Chondrocyte (in vitro differentiated cells): ENCODE results near the gene LTBP1. TPM values are rescaled to one million over a fixed set of nuclear protein-coding genes. Genes with fewer than 3 reads are reported as not detected.
A peak's percentile ranks its signal among the peaks of the same experiment; 100 is the strongest.

ENCODE experiments used
- DNase-seq: peaks from one replicate; pipeline ENCODE4 v3.0.0; 2021; ENCODE audit warnings: mixed read lengths, low spot score
- H3K27ac Mint-ChIP-seq: one replicate; pipeline ENCODE4 v1.8.0; 2021; ENCODE audit warnings: mild to moderate bottlenecking, moderate library complexity, mixed read lengths; ENCODE audit not compliant: unreplicated experiment
- H3K27me3 Mint-ChIP-seq: 2 replicates; pipeline ENCODE4 v1.8.0; 2021; ENCODE audit warnings: low read depth, mixed read lengths
- H3K36me3 Mint-ChIP-seq: 2 replicates; pipeline ENCODE4 v1.8.0; 2021; ENCODE audit warnings: low read depth, mixed read lengths
- H3K4me1 Mint-ChIP-seq: 2 replicates; pipeline ENCODE4 v1.8.0; 2021; ENCODE audit warnings: low read depth, mild to moderate bottlenecking, mixed read lengths
- H3K4me3 Mint-ChIP-seq: one replicate; pipeline ENCODE4 v1.8.0; 2021; ENCODE audit warnings: mild to moderate bottlenecking, moderate library complexity, mixed read lengths; ENCODE audit not compliant: unreplicated experiment
- H3K9me3 Mint-ChIP-seq: 2 replicates; pipeline ENCODE4 v1.8.0; 2021; ENCODE audit warnings: low read depth, mixed read lengths
- total RNA-seq: library from RNA; stranded (reverse); gene quantifications from 3 replicates; pipeline ENCODE4 v1.2.1, GENCODE V29; 2021
- TF ChIP-seq, protein P1 (sequence below): fragments of 200-600 bp; sonication (generic); IDR thresholded peaks from 2 replicates; pipeline ENCODE4 v1.5.0; 2021; ENCODE audit warnings: antibody characterized with exemption, mild to moderate bottlenecking, moderate library complexity

Gene LTBP1
- total RNA-seq, 1 donor from 2014 or later, result 398 TPM

DNA sequence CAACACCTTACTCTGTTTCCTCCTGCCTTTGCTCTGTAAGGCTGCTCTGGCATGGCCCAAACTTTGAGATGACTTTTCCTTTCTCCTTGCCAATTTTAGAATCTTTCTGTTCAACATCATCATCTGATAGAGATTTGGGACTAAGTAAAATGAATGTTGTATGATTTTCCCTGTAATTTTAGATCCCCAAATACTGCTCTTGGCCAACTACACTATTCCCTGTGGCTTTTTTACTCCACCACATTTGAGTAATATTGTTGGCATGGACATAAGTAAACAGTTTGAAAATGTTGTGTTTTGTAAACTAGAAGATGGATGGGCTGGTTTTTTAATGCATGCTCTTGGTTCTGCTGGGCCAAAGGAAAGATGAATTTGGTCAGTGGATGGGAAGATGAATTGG is 12.1 kb downstream of the LTBP1 start:
- H3K9me3 Mint-ChIP-seq, result no peaks in the 10 kb centered on the region
- TF ChIP-seq, protein P1, sequence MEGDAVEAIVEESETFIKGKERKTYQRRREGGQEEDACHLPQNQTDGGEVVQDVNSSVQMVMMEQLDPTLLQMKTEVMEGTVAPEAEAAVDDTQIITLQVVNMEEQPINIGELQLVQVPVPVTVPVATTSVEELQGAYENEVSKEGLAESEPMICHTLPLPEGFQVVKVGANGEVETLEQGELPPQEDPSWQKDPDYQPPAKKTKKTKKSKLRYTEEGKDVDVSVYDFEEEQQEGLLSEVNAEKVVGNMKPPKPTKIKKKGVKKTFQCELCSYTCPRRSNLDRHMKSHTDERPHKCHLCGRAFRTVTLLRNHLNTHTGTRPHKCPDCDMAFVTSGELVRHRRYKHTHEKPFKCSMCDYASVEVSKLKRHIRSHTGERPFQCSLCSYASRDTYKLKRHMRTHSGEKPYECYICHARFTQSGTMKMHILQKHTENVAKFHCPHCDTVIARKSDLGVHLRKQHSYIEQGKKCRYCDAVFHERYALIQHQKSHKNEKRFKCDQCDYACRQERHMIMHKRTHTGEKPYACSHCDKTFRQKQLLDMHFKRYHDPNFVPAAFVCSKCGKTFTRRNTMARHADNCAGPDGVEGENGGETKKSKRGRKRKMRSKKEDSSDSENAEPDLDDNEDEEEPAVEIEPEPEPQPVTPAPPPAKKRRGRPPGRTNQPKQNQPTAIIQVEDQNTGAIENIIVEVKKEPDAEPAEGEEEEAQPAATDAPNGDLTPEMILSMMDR, result no peak
- H3K27ac Mint-ChIP-seq, result no peak overlapping the region
- H3K4me3 Mint-ChIP-seq, result no peak overlapping the region
- H3K27me3 Mint-ChIP-seq, result no peaks in the 10 kb centered on the region
- no peak for DNase-seq
- peaks cover 12% of the 10 kb centered on the region for H3K4me1 Mint-ChIP-seq
- H3K36me3 Mint-ChIP-seq, result peaks cover 20% of the 10 kb centered on the region

DNA sequence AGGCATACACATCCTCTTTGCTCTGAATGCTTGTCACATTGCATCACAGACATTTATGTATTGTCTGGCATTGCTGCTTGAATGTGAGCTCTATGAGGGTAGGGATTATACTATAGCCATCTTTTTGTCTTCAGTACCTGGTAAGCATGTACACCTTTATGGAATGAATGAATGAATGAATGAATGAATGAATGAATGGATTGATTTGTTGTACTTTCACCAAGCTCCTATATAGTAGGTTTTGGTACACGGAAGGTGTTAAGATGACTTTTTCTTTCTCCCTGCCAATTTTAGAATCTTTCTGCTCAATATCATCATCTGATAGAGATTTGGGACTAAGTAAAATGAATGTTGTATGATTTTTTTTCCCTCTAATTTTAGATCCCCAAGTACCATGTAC is 13.5 kb downstream of the LTBP1 start:
- DNase-seq, result no peak
- peaks cover 17% of the 10 kb centered on the region for H3K36me3 Mint-ChIP-seq
- H3K4me3 Mint-ChIP-seq, result no peak overlapping the region
- H3K27ac Mint-ChIP-seq, result no peak overlapping the region
- H3K4me1 Mint-ChIP-seq, result peaks cover 22% of the 10 kb centered on the region
- TF ChIP-seq, protein P1, result no peak
- H3K9me3 Mint-ChIP-seq, result no peaks in the 10 kb centered on the region
- H3K27me3 Mint-ChIP-seq, result no peaks in the 10 kb centered on the region

DNA sequence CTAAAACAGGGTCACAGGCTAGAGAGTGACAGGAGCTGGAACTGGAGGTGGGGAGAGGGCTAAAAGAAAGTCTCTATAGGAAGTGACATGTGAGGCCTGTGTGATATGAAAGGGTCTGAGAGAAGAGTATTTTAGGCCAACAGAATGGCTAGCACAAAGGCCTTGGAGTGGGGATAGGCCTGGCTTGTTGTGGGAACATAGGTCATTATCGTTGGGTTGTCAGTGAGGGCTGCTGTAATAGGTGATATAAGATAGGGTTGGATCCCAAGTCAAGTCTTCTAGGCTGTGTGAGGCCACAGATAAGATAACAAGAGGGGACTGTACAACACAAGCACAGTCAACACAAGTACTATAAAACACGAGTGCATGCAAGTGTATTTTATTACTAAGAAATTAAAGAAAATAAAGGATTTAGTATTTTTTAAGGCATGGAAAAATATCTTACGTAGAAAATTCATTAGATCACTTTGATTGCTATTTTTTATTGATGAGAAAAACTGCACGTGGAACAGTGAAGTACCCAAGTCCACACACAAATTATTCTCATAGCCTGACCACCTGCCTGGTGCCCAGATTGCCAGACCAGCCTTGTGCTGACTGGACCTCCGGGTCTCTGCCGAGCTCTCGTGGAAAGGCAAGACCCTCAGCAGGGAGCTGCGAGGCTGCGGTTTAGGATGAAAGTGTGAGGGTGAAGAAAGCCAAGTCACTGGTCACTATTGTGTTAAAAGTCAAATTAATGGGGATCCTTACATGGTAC is 14.1 kb downstream of the LTBP1 start:
- H3K9me3 Mint-ChIP-seq, result no peaks in the 10 kb centered on the region
- H3K27ac Mint-ChIP-seq, result no peak overlapping the region
- H3K4me1 Mint-ChIP-seq, result peaks cover 25% of the 10 kb centered on the region
- H3K27me3 Mint-ChIP-seq, result no peaks in the 10 kb centered on the region
- TF ChIP-seq, protein P1, result no peak
- H3K4me3 Mint-ChIP-seq, result no peak overlapping the region
- peaks cover 17% of the 10 kb centered on the region for H3K36me3 Mint-ChIP-seq
- DNase-seq, result no peak

DNA sequence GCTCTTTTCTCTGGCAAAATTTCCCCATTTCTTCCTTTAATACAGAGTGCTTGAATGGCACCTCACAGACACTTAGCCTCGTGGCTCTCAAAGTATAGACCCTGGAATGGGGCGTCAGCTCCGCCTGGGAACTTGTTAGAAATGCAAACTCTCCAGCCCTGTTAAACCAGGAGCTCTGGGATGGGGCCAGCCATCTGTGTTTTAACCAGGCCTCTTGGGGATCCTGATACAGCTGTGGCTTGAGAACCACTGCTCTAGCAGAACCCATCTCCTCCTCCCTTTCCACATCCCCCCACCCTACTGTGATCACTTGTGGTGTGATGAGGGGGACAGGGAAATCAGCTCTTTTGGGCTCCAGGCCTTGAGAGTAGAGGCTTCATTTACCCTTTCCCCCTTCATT is 15.9 kb downstream of the LTBP1 start:
- no peaks in the 10 kb centered on the region for H3K27me3 Mint-ChIP-seq
- no peak overlapping the region for H3K4me3 Mint-ChIP-seq
- peaks cover 36% of the 10 kb centered on the region for H3K4me1 Mint-ChIP-seq
- H3K27ac Mint-ChIP-seq, result peak overlapping the region; percentile 41
- no peak for DNase-seq
- no peaks in the 10 kb centered on the region for H3K9me3 Mint-ChIP-seq
- H3K36me3 Mint-ChIP-seq, result peaks cover 7% of the 10 kb centered on the region
- TF ChIP-seq, protein P1, result no peak

DNA sequence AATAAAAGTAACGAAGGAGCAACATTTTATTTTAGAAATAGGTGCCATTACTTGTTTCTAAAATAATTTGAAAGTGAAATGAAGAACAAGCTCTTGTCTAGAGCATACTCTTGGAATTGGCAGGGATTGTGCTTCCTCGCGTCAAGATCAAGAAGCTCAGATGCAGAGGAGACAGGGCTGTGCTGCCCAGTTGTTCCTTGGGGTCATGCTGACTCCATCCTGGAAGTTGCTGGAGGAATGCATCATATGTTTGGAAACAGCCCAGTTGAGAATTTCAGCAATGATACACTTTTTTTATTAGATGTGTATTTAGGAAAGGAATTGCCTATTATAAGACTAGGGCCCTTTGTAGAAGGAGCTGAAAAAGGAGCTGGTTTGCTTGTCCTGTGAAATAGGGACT is 17.2 kb downstream of the LTBP1 start:
- Mint-ChIP-seq H3K4me3 (no peak overlapping the region), H3K36me3 (peaks cover 4% of the 10 kb centered on the region), H3K9me3 (no peaks in the 10 kb centered on the region), H3K27me3 (no peaks in the 10 kb centered on the region), H3K27ac (peak overlapping the region; percentile 81), H3K4me1 (peaks cover 33% of the 10 kb centered on the region)
- no peak for DNase-seq
- TF ChIP-seq, protein P1, result no peak
